HG03432 (cell line): ENCODE measurements around the gene DGKB.

Experiments
- ATAC-seq: cut with Tn5 transposase; IDR thresholded peaks from one replicate; pipeline ENCODE4 v1.9.1; 2021; ENCODE audit warnings: mild to moderate bottlenecking, moderate library complexity; ENCODE audit not compliant: unreplicated experiment

DGKB gene

GRCh38 chr7:14861456-14861855 is 41.1 kb downstream of the DGKB start:
- ATAC-seq, result no peak

GRCh38 chr7:14859267-14859666 is 43.3 kb downstream of the DGKB start:
- ATAC-seq, result no peak

- no peak for ATAC-seq
Measured at GRCh38 chr7:14858866-14859265, 43.7 kb downstream of the DGKB start.

- no peak for ATAC-seq
Measured at GRCh38 chr7:14858410-14858809, 44.1 kb downstream of the DGKB start.

GRCh38 chr7:14855033-14855794 is 47.3 kb downstream of the DGKB start:
- ATAC-seq, result no peak

- ATAC-seq, result no peak
Measured at GRCh38 chr7:14854471-14854870, 48.1 kb downstream of the DGKB start.

GRCh38 chr7:14851610-14852009 is 50.9 kb downstream of the DGKB start:
- no peak for ATAC-seq

GRCh38 chr7:14850039-14850438 is 52.5 kb downstream of the DGKB start:
- ATAC-seq, result peak; percentile 65

GRCh38 chr7:14846405-14846804 is 56.1 kb downstream of the DGKB start:
- no peak for ATAC-seq

- ATAC-seq, result no peak
Measured at GRCh38 chr7:14843755-14844154, 58.8 kb downstream of the DGKB start.

GRCh38 chr7:14842523-14842922 is 60.0 kb downstream of the DGKB start:
- ATAC-seq, result no peak

- no peak for ATAC-seq
Measured at GRCh38 chr7:14841869-14842268, 60.7 kb downstream of the DGKB start.

GRCh38 chr7:14841086-14841485 is 61.5 kb downstream of the DGKB start:
- ATAC-seq, result no peak

- no peak for ATAC-seq
Measured at GRCh38 chr7:14839307-14839706, 63.2 kb downstream of the DGKB start.

- no peak for ATAC-seq
Measured at GRCh38 chr7:14837216-14837615, 65.3 kb downstream of the DGKB start.

- no peak for ATAC-seq
Measured at GRCh38 chr7:14836571-14837189, 65.9 kb downstream of the DGKB start.

- no peak for ATAC-seq
Measured at GRCh38 chr7:14836006-14836405, 66.5 kb downstream of the DGKB start.

GRCh38 chr7:14835384-14835783 is 67.2 kb downstream of the DGKB start:
- no peak for ATAC-seq

- ATAC-seq, result no peak
Measured at GRCh38 chr7:14834883-14835282, 67.7 kb downstream of the DGKB start.

- peak; percentile 85 for ATAC-seq
Measured at GRCh38 chr7:14834456-14834855, 68.1 kb downstream of the DGKB start.

- no peak for ATAC-seq
Measured at GRCh38 chr7:14833707-14834106, 68.8 kb downstream of the DGKB start.

- no peak for ATAC-seq
Measured at GRCh38 chr7:14828053-14828452, 74.5 kb downstream of the DGKB start.

- ATAC-seq, result no peak
Measured at GRCh38 chr7:14826426-14826825, 76.1 kb downstream of the DGKB start.
